ENCODE results near the gene ANKIB1. TPM values are rescaled to one million over a fixed set of nuclear protein-coding genes. Genes with fewer than 3 reads are reported as not detected.

Gene ANKIB1
- total and polyA plus RNA-seq, 9 of the 15 experiments (the other 6 are each of a cell fraction or from before 2014, with no cell fraction given), result 5.9 to 25.2 (median 16.1) TPM

GRCh38 chr7:92447345-92448204, 201.8 kb downstream of the ANKIB1 start, which contains the start of gene GATAD1 (continued):
- TF ChIP-seq, protein P1, sequence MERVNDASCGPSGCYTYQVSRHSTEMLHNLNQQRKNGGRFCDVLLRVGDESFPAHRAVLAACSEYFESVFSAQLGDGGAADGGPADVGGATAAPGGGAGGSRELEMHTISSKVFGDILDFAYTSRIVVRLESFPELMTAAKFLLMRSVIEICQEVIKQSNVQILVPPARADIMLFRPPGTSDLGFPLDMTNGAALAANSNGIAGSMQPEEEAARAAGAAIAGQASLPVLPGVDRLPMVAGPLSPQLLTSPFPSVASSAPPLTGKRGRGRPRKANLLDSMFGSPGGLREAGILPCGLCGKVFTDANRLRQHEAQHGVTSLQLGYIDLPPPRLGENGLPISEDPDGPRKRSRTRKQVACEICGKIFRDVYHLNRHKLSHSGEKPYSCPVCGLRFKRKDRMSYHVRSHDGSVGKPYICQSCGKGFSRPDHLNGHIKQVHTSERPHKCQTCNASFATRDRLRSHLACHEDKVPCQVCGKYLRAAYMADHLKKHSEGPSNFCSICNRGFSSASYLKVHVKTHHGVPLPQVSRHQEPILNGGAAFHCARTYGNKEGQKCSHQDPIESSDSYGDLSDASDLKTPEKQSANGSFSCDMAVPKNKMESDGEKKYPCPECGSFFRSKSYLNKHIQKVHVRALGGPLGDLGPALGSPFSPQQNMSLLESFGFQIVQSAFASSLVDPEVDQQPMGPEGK (CRISPR knock-in tag; IDR thresholded peaks at IDR 0.05; ENCODE audit: borderline replicate concordance), result peak; percentile 62; the same call in 1 of the 2 replicates
- TF ChIP-seq HDAC1 (IDR thresholded peaks at IDR 0.05), result peak in 1 of 2 experiments; percentile 89; a peak in 2 of 4 replicates
- no peak for TF ChIP-seq RHOXF2B (CRISPR knock-in tag; conservative IDR thresholded peaks at IDR 0.05)
- no peak for TF ChIP-seq ZNF584 (CRISPR knock-in tag; IDR thresholded peaks at IDR 0.05; ENCODE audit: low read depth)
- TF ChIP-seq EP300 (IDR thresholded peaks at IDR 0.05; ENCODE audit: low read length), result peak; percentile 63
- peak; percentile 53 for TF ChIP-seq PRPF4 (IDR thresholded peaks at IDR 0.05; ENCODE audit: insufficient read depth, low read depth, low read length, poor library complexity, severe bottlenecking)
- no peak for TF ChIP-seq PRMT5 (CRISPR knock-in tag; IDR thresholded peaks at IDR 0.05)
- peak in 1 of 2 experiments; percentile 75; a peak in 2 of 4 replicates for TF ChIP-seq NONO (IDR thresholded peaks at IDR 0.05; ENCODE audit: low read depth in 2 of 2, low read length in 1 of 2)
- TF ChIP-seq HNRNPLL (IDR thresholded peaks at IDR 0.05; ENCODE audit: low read depth, low read length, poor library complexity, severe bottlenecking), result peak; percentile 38
- TF ChIP-seq, protein P2, sequence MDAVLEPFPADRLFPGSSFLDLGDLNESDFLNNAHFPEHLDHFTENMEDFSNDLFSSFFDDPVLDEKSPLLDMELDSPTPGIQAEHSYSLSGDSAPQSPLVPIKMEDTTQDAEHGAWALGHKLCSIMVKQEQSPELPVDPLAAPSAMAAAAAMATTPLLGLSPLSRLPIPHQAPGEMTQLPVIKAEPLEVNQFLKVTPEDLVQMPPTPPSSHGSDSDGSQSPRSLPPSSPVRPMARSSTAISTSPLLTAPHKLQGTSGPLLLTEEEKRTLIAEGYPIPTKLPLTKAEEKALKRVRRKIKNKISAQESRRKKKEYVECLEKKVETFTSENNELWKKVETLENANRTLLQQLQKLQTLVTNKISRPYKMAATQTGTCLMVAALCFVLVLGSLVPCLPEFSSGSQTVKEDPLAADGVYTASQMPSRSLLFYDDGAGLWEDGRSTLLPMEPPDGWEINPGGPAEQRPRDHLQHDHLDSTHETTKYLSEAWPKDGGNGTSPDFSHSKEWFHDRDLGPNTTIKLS (IDR thresholded peaks at IDR 0.05; ENCODE audit: borderline replicate concordance, low read depth), result peak; percentile 91
- TF ChIP-seq TAF1 (IDR thresholded peaks at IDR 0.05; ENCODE audit: control insufficient read depth, extremely low read depth, insufficient read depth, low read length, severe bottlenecking), result peak; percentile 82
- 0 out of 2 replicates have a peak, but pooled peaks have one; percentile 61 for TF ChIP-seq ZBTB7A (IDR thresholded peaks at IDR 0.05; ENCODE audit: borderline replicate concordance, control insufficient read depth, low read depth, low read length)
- TF ChIP-seq, protein P3, sequence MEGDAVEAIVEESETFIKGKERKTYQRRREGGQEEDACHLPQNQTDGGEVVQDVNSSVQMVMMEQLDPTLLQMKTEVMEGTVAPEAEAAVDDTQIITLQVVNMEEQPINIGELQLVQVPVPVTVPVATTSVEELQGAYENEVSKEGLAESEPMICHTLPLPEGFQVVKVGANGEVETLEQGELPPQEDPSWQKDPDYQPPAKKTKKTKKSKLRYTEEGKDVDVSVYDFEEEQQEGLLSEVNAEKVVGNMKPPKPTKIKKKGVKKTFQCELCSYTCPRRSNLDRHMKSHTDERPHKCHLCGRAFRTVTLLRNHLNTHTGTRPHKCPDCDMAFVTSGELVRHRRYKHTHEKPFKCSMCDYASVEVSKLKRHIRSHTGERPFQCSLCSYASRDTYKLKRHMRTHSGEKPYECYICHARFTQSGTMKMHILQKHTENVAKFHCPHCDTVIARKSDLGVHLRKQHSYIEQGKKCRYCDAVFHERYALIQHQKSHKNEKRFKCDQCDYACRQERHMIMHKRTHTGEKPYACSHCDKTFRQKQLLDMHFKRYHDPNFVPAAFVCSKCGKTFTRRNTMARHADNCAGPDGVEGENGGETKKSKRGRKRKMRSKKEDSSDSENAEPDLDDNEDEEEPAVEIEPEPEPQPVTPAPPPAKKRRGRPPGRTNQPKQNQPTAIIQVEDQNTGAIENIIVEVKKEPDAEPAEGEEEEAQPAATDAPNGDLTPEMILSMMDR (IDR thresholded peaks at IDR 0.05 in 2 of 3, conservative IDR thresholded peaks at IDR 0.05 in 1 of 3; ENCODE audit: insufficient read depth in 2 of 3, low read depth in 1 of 3, low read length in 3 of 3), result peak in 2 of 3 experiments; percentile 95 to 98; a peak in 5 of 6 replicates
- TF ChIP-seq ZKSCAN3 (CRISPR knock-in tag; IDR thresholded peaks at IDR 0.05), result no peak
- peak; percentile 68 for TF ChIP-seq SMAD4 (CRISPR knock-in tag; conservative IDR thresholded peaks at IDR 0.05)
- peak; percentile 85 for TF ChIP-seq PML (IDR thresholded peaks at IDR 0.05; ENCODE audit: low read length)
- TF ChIP-seq BCOR (IDR thresholded peaks at IDR 0.05), result no peak
- peak; percentile 71; the same call in 1 of the 2 replicates for TF ChIP-seq RAD51 (IDR thresholded peaks at IDR 0.05; ENCODE audit: borderline replicate concordance, low read depth)
- TF ChIP-seq HNRNPUL1 (IDR thresholded peaks at IDR 0.05; ENCODE audit: low read length), result no peak
- TF ChIP-seq ATF2 (CRISPR knock-in tag; IDR thresholded peaks at IDR 0.05), result no peak

All from K562 (cell line).